Measurements from ENCODE around the gene TMEM273.

Gene TMEM273

GRCh38 chr10:49220679-49221078, 32.5 kb upstream of the TMEM273 start:
- H3K36me3 Mint-ChIP-seq (ENCODE audit: low read depth) = no peaks in the 10 kb centered on the region
- no peak overlapping the region for H3K4me3 Mint-ChIP-seq
- H3K9me3 Mint-ChIP-seq = peaks cover 9% of the 10 kb centered on the region
- H3K27me3 Mint-ChIP-seq (ENCODE audit: low read depth, poor library complexity) = peaks cover 23% of the 10 kb centered on the region
- TF ChIP-seq CTCF (IDR thresholded peaks at IDR 0.05) = no peak
- H3K27ac Mint-ChIP-seq = no peak overlapping the region
- peaks cover 3% of the 10 kb centered on the region for H3K4me1 Mint-ChIP-seq
- no peak for DNase-seq

GRCh38 chr10:49220031-49220430, 31.8 kb upstream of the TMEM273 start:
- H3K4me1 Mint-ChIP-seq = no peaks in the 10 kb centered on the region
- H3K27me3 Mint-ChIP-seq (ENCODE audit: low read depth, poor library complexity) = peaks cover 23% of the 10 kb centered on the region
- H3K9me3 Mint-ChIP-seq = peaks cover 9% of the 10 kb centered on the region
- H3K27ac Mint-ChIP-seq = no peak overlapping the region
- H3K4me3 Mint-ChIP-seq = no peak overlapping the region
- no peak for DNase-seq
- TF ChIP-seq CTCF (IDR thresholded peaks at IDR 0.05) = no peak
- H3K36me3 Mint-ChIP-seq (ENCODE audit: low read depth) = no peaks in the 10 kb centered on the region

GRCh38 chr10:49219248-49219647, 31.1 kb upstream of the TMEM273 start:
- DNase-seq = no peak
- Mint-ChIP-seq H3K4me3 (no peak overlapping the region), H3K9me3 (peaks cover 9% of the 10 kb centered on the region), H3K4me1 (no peaks in the 10 kb centered on the region), H3K27me3 (ENCODE audit: low read depth, poor library complexity) (peaks cover 26% of the 10 kb centered on the region), H3K27ac (no peak overlapping the region), H3K36me3 (ENCODE audit: low read depth) (no peaks in the 10 kb centered on the region)
- TF ChIP-seq CTCF (IDR thresholded peaks at IDR 0.05) = no peak

GRCh38 chr10:49218480-49218879, 30.3 kb upstream of the TMEM273 start:
- Mint-ChIP-seq H3K36me3 (ENCODE audit: low read depth) (no peaks in the 10 kb centered on the region), H3K27ac (no peak overlapping the region), H3K9me3 (peaks cover 9% of the 10 kb centered on the region), H3K4me1 (peaks cover 6% of the 10 kb centered on the region), H3K27me3 (ENCODE audit: low read depth, poor library complexity) (peaks cover 26% of the 10 kb centered on the region), H3K4me3 (no peak overlapping the region)
- DNase-seq = no peak
- TF ChIP-seq CTCF (IDR thresholded peaks at IDR 0.05) = no peak

- H3K36me3 Mint-ChIP-seq (ENCODE audit: low read depth) = no peaks in the 10 kb centered on the region
- H3K4me1 Mint-ChIP-seq = peaks cover 12% of the 10 kb centered on the region
- no peak for DNase-seq
- peaks cover 8% of the 10 kb centered on the region for H3K9me3 Mint-ChIP-seq
- no peak overlapping the region for H3K27ac Mint-ChIP-seq
- peaks cover 26% of the 10 kb centered on the region for H3K27me3 Mint-ChIP-seq (ENCODE audit: low read depth, poor library complexity)
- no peak overlapping the region for H3K4me3 Mint-ChIP-seq
- TF ChIP-seq CTCF (IDR thresholded peaks at IDR 0.05) = no peak
Measured at GRCh38 chr10:49217645-49218044, 29.5 kb upstream of the TMEM273 start.

GRCh38 chr10:49213211-49213610, 25.0 kb upstream of the TMEM273 start:
- H3K4me1 Mint-ChIP-seq = peaks cover 13% of the 10 kb centered on the region
- no peak for TF ChIP-seq CTCF (IDR thresholded peaks at IDR 0.05)
- no peak overlapping the region for H3K27ac Mint-ChIP-seq
- H3K9me3 Mint-ChIP-seq = no peaks in the 10 kb centered on the region
- H3K36me3 Mint-ChIP-seq (ENCODE audit: low read depth) = no peaks in the 10 kb centered on the region
- no peak for DNase-seq
- H3K27me3 Mint-ChIP-seq (ENCODE audit: low read depth, poor library complexity) = peaks cover 31% of the 10 kb centered on the region
- H3K4me3 Mint-ChIP-seq = no peak overlapping the region

All from nephron progenitor cell (in vitro differentiated cells).